ENCODE results near the gene NPIPB6.

Gene NPIPB6

DNA sequence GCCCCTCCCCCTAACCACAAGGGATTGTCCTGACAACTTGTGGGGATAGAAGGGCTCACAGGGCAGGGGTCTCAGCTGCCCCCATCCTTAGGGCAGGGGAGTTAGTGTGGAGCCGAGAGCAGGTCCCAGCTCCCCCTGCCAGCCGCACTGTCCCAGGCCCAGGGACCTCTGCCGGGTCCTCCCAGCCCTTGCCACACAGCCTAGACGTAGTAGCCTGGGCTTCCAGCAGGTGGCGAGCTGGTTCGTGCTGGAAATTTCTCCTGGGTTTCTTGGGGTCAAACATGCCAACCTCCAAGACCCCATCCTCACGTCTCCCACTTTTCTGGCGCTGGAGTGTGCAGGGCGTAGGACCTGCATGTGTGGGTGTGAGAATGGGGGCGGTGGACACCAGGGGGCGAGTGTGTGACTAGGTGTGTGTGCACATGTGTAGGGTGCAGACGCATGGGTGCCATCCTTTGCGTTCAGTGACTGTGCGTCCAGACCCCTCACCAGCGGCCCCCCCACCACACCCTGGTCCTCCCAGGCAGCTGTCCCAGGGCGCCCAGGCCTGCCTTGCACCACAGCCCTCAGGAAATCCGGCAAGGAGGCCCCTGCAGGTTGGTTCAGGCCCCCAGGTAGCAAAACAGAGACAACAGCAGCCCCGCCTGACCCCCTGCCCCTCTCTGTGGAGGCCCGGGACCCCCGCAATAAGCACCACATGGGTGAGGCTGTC, 41.5 kb downstream of the NPIPB6 start:
- no peak for DNase-seq

DNA sequence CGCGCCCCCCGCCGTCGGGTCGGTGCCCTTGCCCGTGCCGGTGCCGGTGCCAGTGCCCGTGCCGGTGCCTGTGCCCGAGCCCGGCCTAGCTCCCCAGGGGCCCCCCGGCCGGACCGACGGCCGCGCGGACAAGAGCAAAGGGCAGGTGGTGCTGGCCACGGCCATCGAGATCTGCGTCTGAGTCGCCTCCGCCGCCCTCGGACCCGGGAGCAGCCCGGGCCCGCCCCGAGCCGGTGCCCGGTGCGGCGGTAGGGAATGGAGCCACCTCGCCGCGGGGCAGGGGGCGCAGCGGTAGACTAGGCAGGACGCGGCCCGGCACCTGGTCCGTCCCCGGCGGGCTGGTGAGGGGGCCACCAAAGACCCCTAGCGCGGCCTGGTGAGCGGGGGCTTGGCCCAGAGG, 42.6 kb downstream of the NPIPB6 start:
- DNase-seq: no peak

DNA sequence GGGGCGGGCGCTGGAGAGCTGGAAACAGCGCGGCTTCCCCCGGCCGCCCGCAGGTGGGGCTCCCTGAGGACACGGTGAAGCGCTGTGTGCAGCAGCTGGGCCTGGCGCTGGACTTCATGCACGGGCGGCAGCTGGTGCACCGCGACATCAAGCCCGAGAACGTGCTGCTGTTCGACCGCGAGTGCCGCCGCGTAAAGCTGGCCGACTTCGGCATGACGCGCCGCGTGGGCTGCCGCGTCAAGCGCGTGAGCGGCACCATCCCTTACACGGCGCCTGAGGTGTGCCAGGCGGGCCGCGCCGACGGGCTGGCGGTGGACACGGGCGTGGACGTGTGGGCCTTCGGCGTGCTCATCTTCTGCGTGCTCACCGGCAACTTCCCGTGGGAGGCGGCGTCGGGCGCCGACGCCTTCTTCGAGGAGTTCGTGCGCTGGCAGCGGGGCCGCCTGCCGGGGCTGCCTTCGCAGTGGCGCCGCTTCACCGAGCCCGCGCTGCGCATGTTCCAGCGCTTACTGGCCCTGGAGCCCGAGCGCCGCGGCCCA, 43.2 kb downstream of the NPIPB6 start:
- no peak for DNase-seq

DNA sequence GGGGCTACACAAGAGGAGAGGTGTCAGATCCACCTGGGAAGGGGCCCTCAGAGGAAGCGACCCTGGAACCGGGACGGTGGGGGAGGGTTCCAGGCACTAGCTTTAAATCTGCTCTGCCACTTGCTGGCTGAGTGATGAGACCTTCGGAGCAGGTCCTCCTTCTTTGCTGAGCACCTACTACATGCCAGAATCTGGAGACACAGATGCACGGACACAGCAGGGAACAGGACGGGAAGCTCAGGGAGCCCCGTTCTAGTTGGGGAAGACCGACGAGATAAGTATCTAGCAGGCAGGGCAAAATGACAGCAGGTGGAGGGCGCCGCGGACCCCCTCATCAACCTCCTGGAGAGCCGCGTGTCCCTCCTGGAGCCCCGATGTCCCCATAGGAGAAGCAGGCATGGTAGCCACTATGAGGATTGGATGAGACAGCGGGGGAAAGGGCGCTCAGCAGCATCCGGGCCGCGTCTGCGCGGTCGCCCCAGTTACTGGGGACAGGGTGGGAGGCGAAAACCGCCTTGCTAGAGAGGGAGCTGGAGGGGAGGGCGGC, 43.8 kb downstream of the NPIPB6 start:
- DNase-seq: no peak

DNA sequence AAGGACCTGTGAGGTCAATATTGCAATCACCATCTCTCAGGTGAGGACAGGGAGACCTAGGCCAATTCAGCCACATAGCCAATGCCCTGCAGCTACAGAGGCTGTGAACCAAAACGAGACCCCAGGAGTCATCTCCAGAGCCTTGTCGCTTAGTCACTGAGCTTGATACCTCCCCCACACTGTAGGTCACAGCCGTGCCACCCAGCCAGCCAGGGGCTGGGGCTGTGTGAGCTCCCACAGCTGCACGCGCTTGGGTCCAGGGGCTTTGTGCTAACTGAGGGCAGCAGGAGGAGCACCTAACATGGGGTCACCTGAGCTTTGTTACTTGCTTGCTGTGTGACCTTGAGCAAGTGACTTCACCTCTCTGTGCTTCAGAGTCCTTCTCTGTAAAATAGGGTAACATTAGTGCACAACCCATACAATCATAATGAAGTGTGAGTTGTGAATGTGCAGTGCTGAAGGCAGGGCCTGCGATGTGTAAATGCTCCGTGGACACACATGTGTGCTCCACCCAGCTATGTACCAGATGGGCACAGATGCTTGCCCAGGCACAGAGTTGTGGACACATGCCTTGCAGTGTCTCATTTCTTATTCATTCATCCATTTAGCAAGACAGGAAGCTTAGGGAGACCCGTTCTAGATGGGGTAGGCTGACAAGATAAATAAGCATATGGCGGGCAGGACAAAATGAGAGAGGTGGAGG, 45.1 kb downstream of the NPIPB6 start:
- DNase-seq: no peak

DNA sequence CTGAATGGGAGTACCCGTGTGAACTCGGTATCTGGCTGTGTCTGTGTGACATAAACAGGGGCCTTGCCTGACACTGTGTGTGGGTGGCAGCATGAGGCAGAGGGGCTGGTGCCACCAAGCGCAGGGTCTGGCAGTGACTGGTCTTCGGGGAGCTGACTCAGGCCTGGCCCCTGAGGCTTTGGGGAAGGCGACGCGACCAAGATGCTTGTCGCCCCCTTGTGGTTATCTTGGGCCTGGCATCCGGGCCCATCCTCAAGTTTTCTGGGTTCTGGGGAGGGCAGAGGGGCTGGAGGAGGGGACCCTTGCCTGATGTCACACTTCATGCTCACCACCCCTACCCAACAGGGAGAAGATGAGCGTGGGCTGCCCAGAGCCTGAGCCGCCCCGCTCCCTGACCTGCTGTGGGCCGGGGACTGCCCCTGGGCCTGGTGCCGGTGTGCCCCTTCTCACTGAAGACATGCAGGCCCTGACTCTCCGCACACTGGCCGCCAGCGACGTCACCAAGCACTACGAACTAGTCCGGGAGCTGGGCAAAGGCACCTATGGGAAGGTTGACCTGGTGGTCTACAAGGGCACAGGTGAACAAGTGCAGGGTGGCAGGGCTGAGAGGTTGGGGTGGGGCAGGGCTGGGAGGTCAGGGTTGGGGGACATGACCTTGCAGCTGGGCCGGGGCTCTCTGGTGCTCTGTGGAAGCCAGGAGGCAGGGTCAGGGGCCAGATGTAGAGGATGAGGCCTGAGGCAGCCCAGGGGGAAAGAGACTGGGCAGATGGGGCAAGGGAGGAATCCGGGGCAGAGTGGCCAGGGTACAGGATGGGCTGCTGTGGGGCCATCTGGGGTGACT, 46.0 kb downstream of the NPIPB6 start:
- DNase-seq: peak; percentile 15 to 24

DNA sequence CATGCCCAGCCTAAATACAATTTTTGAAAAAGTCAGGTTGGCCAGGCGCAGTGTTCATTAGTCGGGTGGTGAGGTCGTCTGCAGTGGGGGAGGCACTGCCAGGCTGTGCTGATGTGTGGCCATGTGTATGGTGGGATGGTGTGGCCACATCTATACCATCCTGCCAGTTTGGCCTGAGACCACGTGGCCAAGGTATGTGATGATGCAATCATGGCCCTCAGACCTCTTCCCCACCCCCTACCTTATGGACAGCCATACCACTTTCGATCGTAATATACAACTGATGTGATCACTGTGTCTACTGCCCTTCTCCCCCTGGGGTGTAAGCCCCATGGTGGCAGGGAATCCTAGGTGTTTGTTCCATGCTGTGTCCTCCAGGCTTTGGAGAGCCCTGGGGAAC, 47.3 kb downstream of the NPIPB6 start:
- DNase-seq: no peak

DNA sequence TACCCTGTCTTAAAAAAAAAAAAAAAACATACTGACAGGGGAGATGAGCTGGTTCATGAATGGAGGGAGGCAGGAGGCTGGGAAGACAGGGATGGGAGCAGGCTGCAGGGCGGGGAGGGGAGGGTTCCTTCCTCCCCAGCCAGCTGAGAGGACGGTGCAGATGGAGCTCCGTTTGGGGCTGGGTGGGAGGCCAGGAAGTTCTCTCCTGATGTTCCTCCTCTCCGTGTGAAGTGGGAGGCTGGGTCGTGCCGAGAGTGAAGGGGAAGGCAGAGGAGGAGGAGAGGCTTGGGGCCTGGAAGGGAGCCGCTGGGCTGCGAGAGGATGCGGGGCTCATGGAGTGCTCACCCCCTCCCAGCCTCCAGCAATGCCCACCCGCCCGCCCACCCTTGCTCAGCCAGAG, 49.7 kb downstream of the NPIPB6 start:
- DNase-seq: no peak

DNA sequence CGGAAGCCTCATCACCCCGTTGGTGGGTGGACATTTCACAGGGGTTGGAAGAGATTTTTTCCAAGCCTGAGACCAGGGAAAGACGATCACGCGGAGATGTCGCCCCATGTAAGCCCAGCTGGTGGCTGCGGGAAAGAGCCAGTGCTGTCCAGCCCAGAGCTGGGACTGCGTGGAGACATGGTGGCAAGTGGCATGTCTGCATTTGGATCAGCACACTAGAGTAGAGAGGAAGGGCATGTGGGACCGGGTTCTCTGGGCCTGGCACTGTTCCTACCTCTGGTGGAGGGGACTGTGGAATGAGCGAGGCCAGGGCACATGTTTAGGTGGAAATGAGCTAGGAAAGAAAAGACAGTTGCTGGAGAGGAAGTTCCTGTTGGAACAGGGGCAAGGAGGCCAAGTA, 51.0 kb downstream of the NPIPB6 start:
- DNase-seq: no peak

DNA sequence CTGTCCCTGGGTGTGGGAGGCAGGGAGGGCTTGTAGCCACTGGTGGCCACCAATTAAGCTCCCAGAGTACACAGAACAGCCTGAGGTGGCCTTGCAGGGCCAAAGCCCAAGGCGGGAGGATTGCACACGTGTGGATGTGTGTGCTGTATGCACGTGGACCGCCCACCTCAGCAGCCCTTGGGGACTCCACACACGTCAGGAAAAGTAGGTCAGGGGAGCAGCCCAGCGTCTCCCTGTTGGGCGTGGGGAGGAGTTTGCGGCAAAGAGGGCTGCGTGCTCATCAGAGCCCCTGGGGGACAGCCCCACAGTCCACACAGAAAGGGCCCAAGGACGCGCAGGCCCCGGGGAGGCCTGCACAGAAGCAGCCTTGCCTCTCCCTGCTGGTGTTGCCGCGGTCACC, 51.4 kb downstream of the NPIPB6 start:
- no peak for DNase-seq

DNA sequence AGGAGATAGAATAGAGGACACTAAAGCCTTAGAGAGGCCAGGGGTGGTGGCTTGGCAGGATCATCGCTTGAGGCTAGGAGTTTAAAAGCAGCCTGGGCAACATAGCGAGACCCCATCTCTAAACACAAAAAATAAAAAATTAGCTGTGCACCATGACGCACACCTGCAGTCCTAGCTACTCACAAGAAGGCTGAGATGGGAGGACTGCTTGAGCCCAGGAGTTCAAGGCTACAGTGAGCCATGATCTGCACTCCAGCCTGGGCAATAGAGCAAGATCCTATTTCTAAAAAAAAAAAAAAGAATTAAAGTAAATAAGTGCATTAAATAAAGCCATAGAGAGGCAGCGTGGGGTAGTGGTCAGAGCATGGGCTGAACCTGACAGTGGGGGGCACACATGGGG, 51.9 kb downstream of the NPIPB6 start:
- no peak for DNase-seq

DNA sequence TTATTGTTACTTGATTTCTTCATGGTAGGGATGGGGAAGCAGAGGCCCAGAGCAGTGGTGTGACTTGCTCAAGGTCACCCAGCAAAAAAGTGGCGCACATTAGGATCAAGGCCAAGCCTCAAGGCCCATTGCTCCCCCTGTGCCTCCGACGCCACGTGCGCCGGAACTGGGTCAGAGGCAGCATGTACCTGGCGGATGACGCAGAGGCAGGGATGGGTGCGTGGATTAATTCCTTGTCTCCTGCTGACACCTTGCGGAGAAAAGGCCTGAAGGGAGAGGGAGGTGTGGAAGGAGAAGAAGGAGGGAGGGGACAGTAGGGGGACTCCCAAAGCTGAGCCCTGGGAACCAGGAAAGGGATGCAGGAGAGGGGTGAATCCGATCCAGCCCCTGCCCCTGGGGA, 52.5 kb downstream of the NPIPB6 start:
- no peak for DNase-seq

DNA sequence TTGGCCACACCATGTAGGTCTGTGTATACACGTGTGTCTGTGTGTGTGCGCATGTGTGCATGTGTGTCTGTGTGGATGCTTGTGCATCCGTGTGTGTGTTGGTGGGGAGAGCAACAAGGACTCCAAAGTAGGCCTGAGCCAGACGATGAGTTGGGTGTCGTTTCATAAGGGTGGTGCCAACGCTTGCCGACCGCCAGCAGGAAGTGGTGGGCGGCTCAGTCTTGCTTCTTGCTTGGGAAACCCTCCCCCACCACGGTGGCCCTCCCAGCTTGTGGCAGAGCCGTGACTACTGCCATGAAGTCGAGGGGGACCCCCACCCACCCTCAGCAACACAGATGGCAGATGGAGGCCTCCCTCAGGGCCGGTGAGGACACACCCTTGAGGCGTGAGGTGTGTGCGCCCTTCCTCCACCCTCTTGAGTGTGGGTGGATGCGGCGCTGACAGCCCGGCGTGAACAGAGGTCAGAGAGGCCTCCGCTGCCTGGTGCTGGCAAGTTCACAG, 53.4 kb downstream of the NPIPB6 start:
- DNase-seq: no peak

DNA sequence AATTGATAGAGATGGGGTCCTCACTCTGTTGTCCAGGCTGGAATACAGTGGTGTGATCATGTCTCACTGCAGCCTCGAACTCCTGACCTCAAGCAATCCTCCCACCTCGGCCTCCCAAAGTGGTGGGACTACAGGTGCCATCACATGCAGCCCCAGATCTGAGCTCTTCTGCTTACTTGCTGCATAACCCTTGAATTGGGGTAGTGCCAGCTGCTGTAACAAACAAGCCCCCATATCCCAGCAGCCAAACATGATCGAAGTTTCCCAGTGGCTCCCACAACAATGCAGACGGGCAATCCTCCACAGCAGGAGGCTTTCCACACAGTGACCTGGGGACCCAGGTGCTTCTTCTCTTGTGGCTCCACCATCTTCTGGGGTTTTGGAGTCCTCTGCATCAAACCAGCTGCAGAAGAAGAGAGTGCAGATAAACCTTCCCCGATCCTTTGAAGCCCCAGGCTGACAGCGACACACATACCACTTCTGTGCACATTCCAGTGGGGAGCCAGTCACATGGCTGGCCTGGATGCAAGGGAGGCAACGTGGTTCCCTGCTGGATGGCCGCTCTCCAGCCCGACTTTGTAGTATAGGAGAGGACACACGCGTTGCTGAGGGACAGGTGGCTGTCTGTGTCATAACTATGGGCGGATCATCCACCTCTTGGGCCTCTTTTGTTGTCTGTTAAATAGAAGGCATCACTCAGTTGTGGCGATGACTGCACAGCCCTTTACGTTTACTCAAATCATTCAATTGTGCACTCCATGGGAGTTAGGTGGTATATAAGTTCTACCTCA, 54.3 kb downstream of the NPIPB6 start:
- DNase-seq: no peak

DNA sequence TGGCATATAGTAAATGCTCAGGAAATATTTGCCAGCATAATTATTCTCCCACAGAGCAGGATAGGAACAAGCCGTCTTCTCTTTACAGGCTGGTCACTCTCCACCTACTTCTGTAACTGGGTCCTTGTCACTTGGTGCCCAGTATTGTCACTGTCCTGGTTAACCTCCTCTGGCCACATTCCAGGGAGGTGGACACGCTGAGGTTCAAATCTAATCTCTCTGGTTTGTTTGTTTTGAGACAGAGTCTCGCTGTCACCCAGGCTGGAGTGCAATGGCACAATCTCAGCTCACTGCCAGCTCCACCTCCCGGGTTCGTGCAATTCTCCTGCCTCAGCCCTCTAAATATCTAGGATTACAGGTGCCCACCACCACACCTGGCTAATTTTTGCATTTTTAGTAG, 55.4 kb downstream of the NPIPB6 start:
- no peak for DNase-seq

DNA sequence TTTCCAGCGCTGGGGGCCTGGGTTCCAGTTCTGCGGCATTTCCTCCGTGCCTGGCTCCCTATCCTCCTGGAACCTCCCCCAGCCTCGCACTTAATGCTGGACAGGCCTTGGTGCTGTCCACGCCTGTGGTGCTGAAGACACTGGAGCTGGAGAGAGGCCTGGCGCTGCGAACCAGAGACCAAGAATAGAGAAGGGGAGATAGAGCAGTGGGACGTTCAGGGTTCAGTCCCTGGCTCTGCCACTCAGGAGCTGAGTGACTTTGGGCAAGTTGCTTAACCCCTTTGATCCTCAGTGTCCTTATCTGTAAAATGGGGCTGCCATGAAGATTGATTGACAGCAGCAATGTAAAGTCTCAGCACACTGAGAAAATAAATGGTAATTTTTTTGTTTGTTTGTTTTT, 59.1 kb downstream of the NPIPB6 start:
- no peak for DNase-seq

DNA sequence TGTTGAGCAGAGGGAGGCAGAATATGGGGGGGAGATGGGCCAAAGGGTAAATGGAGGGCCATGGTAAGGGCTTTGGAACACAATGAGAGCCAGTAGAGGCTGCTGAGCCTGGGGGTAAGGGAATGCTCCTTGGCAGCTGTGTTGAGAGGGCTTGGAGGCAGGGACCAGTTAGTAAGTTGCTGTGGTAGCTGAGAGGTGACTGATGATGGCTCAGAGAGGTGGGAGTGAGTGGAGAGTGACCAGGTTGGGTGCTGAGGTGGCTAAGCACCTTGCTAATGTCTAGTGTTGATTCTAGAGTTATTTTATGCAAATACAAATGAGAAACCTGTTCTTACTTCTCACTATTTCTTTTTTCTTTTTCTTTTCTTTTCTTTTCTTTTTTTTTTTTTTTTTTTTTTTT, 60.2 kb downstream of the NPIPB6 start:
- DNase-seq: no peak

DNA sequence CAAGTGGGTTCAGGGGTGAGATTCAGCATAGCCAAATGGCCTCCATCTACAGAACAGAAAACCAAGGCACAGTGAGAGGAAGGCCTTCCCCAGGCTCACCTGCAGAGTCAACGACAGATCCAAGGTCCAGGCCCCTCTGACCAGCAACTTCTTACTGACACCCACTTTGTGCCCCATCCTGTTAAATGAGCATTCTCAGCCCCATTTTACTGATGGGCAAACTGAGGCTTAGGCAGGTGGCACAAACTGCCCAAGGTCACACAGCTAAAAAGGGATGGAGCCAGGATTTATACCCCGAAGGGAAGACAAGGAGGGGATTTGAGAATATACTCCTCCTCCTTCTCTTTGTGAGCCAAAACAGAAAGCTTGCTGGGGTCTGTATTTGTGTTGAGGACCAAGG, 61.7 kb downstream of the NPIPB6 start:
- no peak for DNase-seq

DNA sequence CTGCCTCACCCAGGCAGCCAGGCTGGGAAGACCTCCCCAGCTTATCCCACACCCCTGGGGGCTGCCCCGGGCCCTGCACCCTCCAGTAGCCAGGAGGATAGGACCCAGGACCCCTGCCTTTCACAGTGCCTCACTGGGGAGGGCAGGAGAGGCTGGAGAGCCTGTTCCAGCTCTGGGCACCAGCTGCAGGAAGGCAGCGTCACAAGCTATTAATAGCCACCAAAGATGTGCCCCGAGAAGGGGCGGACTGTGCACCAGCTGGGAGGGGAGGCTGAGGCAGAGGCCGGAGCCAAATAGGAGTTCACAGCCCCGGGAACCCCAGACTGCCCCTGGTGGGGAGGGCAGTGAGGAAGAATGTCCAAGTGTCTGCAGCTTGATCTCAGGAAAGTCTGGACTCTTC, 62.2 kb downstream of the NPIPB6 start:
- DNase-seq: no peak

DNA sequence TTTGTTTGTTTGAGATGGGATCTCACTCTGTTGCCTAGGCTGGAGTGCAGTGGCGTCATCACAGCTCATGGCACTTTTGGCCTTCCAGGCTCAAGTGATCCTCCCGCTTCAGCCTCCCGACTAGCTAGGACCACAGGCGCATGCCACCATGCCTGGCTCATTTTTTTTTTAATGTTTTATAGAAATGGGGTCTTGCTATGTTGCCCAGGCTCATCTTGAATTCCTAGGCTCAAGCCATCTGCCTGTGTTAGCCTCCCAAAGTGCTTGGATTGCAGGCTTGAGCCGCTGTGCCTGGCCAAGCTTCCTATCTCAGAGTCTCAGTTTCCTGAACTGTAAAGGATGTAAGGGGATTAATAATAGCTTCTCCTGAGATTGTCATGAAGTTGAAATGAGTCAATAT, 63.0 kb downstream of the NPIPB6 start:
- DNase-seq: no peak

DNA sequence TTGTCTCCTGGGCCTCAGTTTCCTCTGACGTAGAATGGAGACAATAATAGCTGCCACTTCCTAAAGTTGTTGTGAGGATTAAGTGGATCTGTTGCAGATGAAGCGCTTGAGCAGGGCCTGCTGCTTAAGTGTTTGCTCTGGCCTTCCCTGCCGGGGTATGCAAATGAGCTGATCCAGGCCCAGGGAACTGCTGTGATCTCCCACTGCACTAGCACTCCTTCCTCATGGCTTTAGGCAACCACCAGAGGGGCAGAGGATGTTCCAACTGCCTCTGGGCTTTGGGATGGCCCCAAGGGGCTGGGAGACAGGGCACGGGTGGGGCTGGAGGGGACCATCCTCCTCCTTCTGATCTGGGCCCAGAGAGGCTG, 64.8 kb downstream of the NPIPB6 start:
- no peak for DNase-seq

DNA sequence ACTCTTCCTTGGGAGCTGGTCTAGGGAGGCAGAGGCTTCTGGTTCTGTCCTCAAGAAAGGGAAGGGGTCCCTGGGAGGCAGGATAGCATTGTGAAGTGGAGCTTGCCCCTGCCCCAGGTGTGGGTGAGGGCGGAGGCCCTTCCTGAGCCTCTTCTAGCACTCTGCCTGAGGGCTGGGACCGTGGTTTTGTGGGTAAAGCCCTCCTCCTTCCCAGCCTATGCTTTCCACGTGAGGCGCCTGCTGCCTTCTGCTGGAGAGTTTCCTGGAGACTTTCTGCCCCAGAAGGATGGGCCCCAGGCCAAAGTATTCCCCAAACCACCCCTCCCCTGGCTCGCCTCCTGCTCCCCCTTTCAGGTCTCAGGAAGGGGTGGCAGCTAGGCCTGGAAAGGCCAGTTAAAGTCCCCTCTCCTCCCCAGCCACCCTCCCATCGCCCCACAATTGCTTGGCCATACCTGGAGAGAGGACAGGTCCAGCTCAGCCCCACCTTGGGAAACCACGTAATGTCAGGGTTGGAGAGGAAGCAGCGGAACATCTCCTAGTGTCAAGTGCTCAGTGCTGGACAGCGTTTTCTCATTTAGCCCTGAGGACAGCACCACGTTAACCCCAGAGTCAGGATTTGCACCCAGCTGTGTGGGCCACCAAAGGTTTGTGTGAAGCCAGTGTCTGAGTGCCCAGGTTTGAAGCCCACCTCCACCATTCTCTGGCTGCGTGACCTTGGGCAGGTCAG, 65.4 kb downstream of the NPIPB6 start:
- no peak for DNase-seq
